HepG2 (cell line): ENCODE data around the gene ANO4. TPM values are rescaled to one million over a fixed set of nuclear protein-coding genes. Genes with fewer than 3 reads are reported as not detected.

ENCODE experiments used
- ATAC-seq: fragments of 200-7000 bp; cut with Tn5 transposase; 3 replicates; pipeline ENCODE4 v1.9.1; 2020; ENCODE audit warnings: mild to moderate bottlenecking, moderate library complexity
- BruUV-seq: library from RNA; stranded (reverse); fragments of 400-500 nt; replicated peaks from 2 replicates; lab custom pipeline; 2021; lab: Mats Ljungman, UMichigan
- CTCF ChIA-PET: fragments of 300-600 bp; formaldehyde crosslinking; extraction: SDS; loops from one replicate; lab custom pipeline; 2021; ENCODE audit warnings: low total read pairs, inconsistent platforms, low intra/inter-chr PET ratio; lab: Yijun Ruan, JAX
- POLR2A ChIA-PET: fragments of 350-600 bp; sonication (Branson Sonifier 250); formaldehyde crosslinking; loops from one replicate; lab custom pipeline; 2020; ENCODE audit warnings: antibody characterized with exemption, inconsistent platforms; lab: Yijun Ruan, JAX
- DNase-seq: peaks from one replicate; pipeline ENCODE4 v3.0.0-alpha.2; 2015; ENCODE audit warnings: low spot score
- FAIRE-seq: peaks from 3 replicates; lab custom pipeline; 2011; peaks lifted over from hg19 to GRCh38; lab: Jason Lieb, UNC
- H2AFZ ChIP-seq: one replicate; pipeline ENCODE4 v1.6.1; 2011; ENCODE audit warnings: low read length, inconsistent platforms
- H3K27ac ChIP-seq: fragments of 300-600 bp; 3 replicates; pipeline ENCODE4 v1.8.0; 2011; ENCODE audit warnings: mixed run types, mild to moderate bottlenecking, mixed read lengths, low read length, inconsistent platforms; ENCODE audit not compliant: insufficient read depth; ENCODE audit errors: extremely low read length
- H3K27me3 ChIP-seq, 2 experiments: fragments of 200-600 bp in 1 of 2; 2 replicates in 1 of 2; 3 replicates in 1 of 2; pipeline versions ENCODE4 v1.6.0 to v1.8.0; 2011; ENCODE audit warnings: low read length in 2 of 2, mild to moderate bottlenecking in 2 of 2, moderate library complexity in 2 of 2, inconsistent platforms in 1 of 2; ENCODE audit not compliant: insufficient read depth in 2 of 2, control insufficient read depth in 1 of 2
- H3K36me3 ChIP-seq, 2 experiments: fragments of 200-600 bp in 1 of 2; replicated peaks in 1 of 2; 2 replicates in 1 of 2; 3 replicates in 1 of 2; pipeline versions ENCODE4 v1.5.1 to v1.8.0; 2011; ENCODE audit warnings: low read length in 2 of 2, inconsistent platforms in 1 of 2; ENCODE audit not compliant: insufficient read depth in 2 of 2, control insufficient read depth in 1 of 2
- H3K4me1 ChIP-seq: 2 replicates; pipeline ENCODE4 v1.5.1; 2012; ENCODE audit warnings: low read length, inconsistent platforms; ENCODE audit not compliant: insufficient read depth
- H3K4me2 ChIP-seq: 2 replicates; pipeline ENCODE4 v1.6.0; 2011; ENCODE audit warnings: low read depth, low read length, inconsistent platforms
- H3K4me3 ChIP-seq, 3 experiments: fragments of 200-600 bp in 1 of 3; sonication (generic), shearing (Covaris generic) in 1 of 3; replicated peaks in 1 of 3; 2 replicates each; pipeline ENCODE4 v1.5.1; 2011 to 2016; ENCODE audit warnings: low read length in 3 of 3, inconsistent platforms in 2 of 3, low read depth in 2 of 3, mild to moderate bottlenecking in 2 of 3, control low read depth in 1 of 3, mixed read lengths in 1 of 3; ENCODE audit not compliant: insufficient read depth in 1 of 3
- H3K79me2 ChIP-seq: one replicate; pipeline ENCODE4 v1.6.1; 2011; ENCODE audit warnings: low read length, inconsistent platforms; ENCODE audit not compliant: insufficient read depth
- H3K9ac ChIP-seq: 2 replicates; pipeline ENCODE4 v1.6.0; 2011; ENCODE audit warnings: mild to moderate bottlenecking, low read depth, low read length, inconsistent platforms; ENCODE audit not compliant: insufficient read depth
- H3K9me3 ChIP-seq: 2 replicates; pipeline ENCODE4 v1.5.1; 2012; ENCODE audit warnings: mild to moderate bottlenecking, low read length
- H4K20me1 ChIP-seq: 2 replicates; pipeline ENCODE4 v1.6.0; 2011; ENCODE audit warnings: inconsistent platforms, mild to moderate bottlenecking, low read length, moderate library complexity; ENCODE audit not compliant: insufficient read depth
- CERS6 ChIP-seq: sonication (generic); formaldehyde crosslinking; IDR thresholded peaks from 2 replicates; pipeline ENCODE4 v1.5.0; 2020; ENCODE audit warnings: missing genetic modification reagents
- FOXC1 ChIP-seq: sonication (generic); formaldehyde crosslinking; IDR thresholded peaks from 2 replicates; pipeline ENCODE4 v1.8.0; 2022; ENCODE audit warnings: mild to moderate bottlenecking, missing genetic modification reagents, borderline replicate concordance
- KLF15 ChIP-seq: sonication (generic); formaldehyde crosslinking; IDR thresholded peaks from 2 replicates; pipeline ENCODE4 v1.8.1; 2023; ENCODE audit warnings: borderline replicate concordance, mild to moderate bottlenecking, inconsistent platforms, missing genetic modification reagents, mixed read lengths
- TCF12 ChIP-seq, 2 experiments: fragments of 450-650 bp in 1 of 2; sonication (generic) in 1 of 2; formaldehyde crosslinking in 1 of 2; IDR thresholded peaks; 2 replicates each; pipeline versions ENCODE4 v1.6.1 to v1.8.0; 2017 to 2022; ENCODE audit warnings: antibody characterized with exemption in 1 of 2, mild to moderate bottlenecking in 1 of 2, missing genetic modification reagents in 1 of 2, moderate library complexity in 1 of 2
- ZBTB7B ChIP-seq: sonication (generic); formaldehyde crosslinking; IDR thresholded peaks from 2 replicates; pipeline ENCODE4 v1.4.0; 2020; ENCODE audit warnings: missing genetic modification reagents
- ZKSCAN8 ChIP-seq: IDR thresholded peaks from 2 replicates; pipeline ENCODE4 v1.6.1; 2016; ENCODE audit warnings: borderline replicate concordance, missing genetic modification reagents, missing compliant biosample characterization
- ZNF44 ChIP-seq: sonication (generic); formaldehyde crosslinking; IDR thresholded peaks from 2 replicates; pipeline ENCODE4 v1.5.1; 2020; ENCODE audit warnings: mild to moderate bottlenecking, missing genetic modification reagents
- WGBS: methylation state at CpG from one replicate; pipeline ENCODE4 v1.1.6; 2017; ENCODE audit warnings: low lambda C conversion rate; 5-methylcytosine and 5-hydroxymethylcytosine counted together
- in situ Hi-C: cut with HindIII; loops from 2 replicates; pipeline ENCODE4 v1.10.0; 2017; ENCODE audit warnings: low pct_unique_long_range_greater_than_20kb; ENCODE audit not compliant: extremely low pct_ligation_motif_present
- intact Hi-C: fragments of 100-400 bp; cut with micrococcal nuclease; formaldehyde crosslinking; loops from one replicate; pipeline ENCODE4 v1.10.0; 2022; ENCODE audit not compliant: unreplicated experiment
- polyA plus RNA-seq, 8 experiments: library from polyadenylated mRNA; depleted of rRNA in 3 of 8; stranded (reverse) in 7 of 8; unstranded in 1 of 8; fragments of >200 nt; fragmentation: Illumina TruSeq in 4 of 8; extraction: Trizol in 4 of 8; gene quantifications; 2 replicates each; pipeline versions ENCODE4 v1.2.1 to v1.2.3, GENCODE V29; 2011 to 2016; ENCODE audit warnings: low read depth in 4 of 8, missing spikeins in 1 of 8, mixed read lengths in 1 of 8; ENCODE audit not compliant: insufficient read depth in 1 of 8
- total RNA-seq, 5 experiments: library from RNA; depleted of rRNA; stranded (reverse); fragments of >200 nt; fragmentation: Illumina TruSeq; extraction: Trizol; gene quantifications; 2 replicates each; pipeline ENCODE4 v1.2.3, GENCODE V29; 2016; ENCODE audit warnings: low read depth in 1 of 5
- TF ChIP-seq, protein P1 (sequence below): sonication (generic); formaldehyde crosslinking; IDR thresholded peaks from 2 replicates; pipeline ENCODE4 v1.8.1; 2023; ENCODE audit warnings: mild to moderate bottlenecking, inconsistent platforms, moderate library complexity, missing genetic modification reagents, borderline replicate concordance
- TF ChIP-seq, protein P2 (sequence below): sonication (generic); formaldehyde crosslinking; IDR thresholded peaks from 2 replicates; pipeline ENCODE4 v1.5.0; 2020; ENCODE audit warnings: missing genetic modification reagents

ANO4 gene
- total and polyA plus RNA-seq, 2 of the 13 experiments (the other 11 are each of a cell fraction or from before 2014, with no cell fraction given) = not detected

- TF ChIP-seq TCF12 (IDR thresholded peaks at IDR 0.05) (no peak), TCF12 (CRISPR knock-in tag; IDR thresholded peaks at IDR 0.05) (no peak), ZKSCAN8 (no peak)
Measured at GRCh38 chr12:101027816-101028215, 233.2 kb downstream of the ANO4 start (continued).

GRCh38 chr12:101038289-101038871 is 243.8 kb downstream of the ANO4 start:
- Histone ChIP-seq H3K36me3 (no peaks in the 10 kb centered on the region), H2AFZ (no peak overlapping the region), H3K79me2 (no peaks in the 10 kb centered on the region), H3K9ac (no peak overlapping the region), H3K4me1 (no peaks in the 10 kb centered on the region), H3K9me3 (no peaks in the 10 kb centered on the region), H3K4me3 (no peak overlapping the region), H3K27ac (no peak overlapping the region), H3K27me3 (no peaks in the 10 kb centered on the region), H4K20me1 (no peaks in the 10 kb centered on the region), H3K4me2 (no peak overlapping the region)
- in situ Hi-C loops (no loop called here), intact Hi-C loops (no loop called here)
- ATAC-seq (no peak), FAIRE-seq (no peak), DNase-seq (no peak)
- 2% methylated on average over 2 of the region's 2 CpGs for WGBS
- POLR2A ChIA-PET = no interaction called here
- CTCF ChIA-PET = no interaction called here
- TF ChIP-seq KLF15 = no peak
- TF ChIP-seq, protein P1, sequence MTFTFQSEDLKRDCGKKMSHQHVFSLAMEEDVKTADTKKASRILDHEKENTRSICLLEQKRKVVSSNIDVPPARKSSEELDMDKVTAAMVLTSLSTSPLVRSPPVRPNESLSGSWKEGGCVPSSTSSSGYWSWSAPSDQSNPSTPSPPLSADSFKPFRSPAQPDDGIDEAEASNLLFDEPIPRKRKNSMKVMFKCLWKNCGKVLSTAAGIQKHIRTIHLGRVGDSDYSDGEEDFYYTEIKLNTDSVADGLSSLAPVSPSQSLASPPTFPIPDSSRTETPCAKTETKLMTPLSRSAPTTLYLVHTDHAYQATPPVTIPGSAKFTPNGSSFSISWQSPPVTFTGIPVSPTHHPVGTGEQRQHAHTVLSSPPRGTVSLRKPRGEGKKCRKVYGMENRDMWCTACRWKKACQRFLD (CRISPR knock-in tag) = no peak
- no peak for TF ChIP-seq ZNF44 (CRISPR knock-in tag)
- no peak for TF ChIP-seq FOXC1 (CRISPR knock-in tag)
- TF ChIP-seq, protein P2, sequence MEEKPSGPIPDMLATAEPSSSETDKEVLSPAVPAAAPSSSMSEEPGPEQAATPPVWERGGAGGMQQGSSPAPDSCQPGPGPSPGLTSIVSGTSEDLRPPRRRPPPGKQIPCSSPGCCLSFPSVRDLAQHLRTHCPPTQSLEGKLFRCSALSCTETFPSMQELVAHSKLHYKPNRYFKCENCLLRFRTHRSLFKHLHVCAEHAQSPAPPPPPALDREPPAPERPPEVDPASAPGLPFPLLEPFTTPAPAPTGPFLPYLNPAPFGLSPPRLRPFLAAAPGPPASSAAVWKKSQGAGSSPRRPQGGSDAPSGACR = no peak
- no peak for TF ChIP-seq CERS6 (CRISPR knock-in tag)
- no peak for TF ChIP-seq ZBTB7B
- BruUV-seq = no TSS peak
